ENCODE measurements around the gene CCDC141.

Gene CCDC141

GRCh38 chr2:178827739-178828485 is 222.0 kb downstream of the CCDC141 start:
- DNase-seq (ENCODE audit: low read depth in 2 of 2): no peak

- no peak for DNase-seq (ENCODE audit: low read depth in 2 of 2)
Measured at GRCh38 chr2:178827111-178827510, 222.8 kb downstream of the CCDC141 start.

DNA sequence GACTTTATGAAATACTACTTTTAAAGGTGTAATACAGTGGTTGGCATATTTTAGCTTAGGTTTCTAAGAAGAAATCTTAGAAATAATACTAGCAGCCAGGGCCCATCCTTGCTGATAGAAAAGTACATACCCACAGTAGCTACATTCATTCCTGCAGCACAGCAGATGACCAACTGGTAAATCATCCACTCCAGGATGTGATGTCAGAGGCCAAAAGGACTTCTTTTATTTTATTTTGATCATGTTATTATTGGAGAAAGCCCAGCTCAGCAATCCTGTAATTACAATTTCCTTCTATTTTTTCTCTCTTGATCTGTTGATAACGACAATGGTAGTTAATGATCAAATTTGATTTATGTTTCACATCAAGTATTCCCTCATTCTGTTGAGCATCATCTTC is 224.8 kb downstream of the CCDC141 start:
- DNase-seq (ENCODE audit: low read depth in 2 of 2): no peak

DNA sequence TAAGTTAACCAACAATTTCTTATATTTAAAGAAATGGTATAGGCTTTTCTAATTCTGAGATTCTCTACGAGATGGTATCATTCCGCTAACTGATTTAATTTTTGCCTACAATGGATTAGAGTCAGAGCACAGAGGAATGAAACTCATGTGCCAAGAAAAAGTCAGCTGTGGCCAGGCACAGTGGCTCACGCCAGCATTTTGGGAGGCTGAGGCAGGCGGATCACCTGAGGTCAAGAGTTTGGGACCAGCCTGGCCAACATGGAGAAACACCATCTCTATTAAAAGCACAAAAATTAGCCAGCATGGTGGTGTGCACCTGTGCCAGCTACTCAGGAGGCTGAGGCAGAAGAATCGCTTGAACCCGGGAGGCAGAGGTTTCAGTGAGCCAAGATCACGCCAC is 225.8 kb downstream of the CCDC141 start:
- no peak for DNase-seq (ENCODE audit: low read depth in 2 of 2)

DNA sequence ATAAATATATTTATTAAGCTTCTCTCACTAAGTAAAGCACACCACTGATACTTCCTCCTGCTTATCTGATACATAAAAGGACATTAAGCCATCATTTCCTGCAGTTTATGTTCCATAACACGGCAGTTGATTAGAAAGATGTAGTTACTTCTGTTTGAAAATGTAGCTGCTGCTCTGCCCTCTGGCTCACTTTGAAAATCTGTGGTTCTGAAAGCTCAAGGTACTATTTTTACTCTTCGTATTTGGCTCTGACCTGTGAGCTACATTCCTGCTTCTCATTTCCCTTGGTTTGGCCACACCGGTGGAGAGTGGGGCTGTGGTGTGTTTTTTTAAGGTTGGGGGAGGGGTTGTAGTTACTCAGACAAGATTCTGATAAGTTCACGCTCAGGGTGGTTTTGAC is 229.9 kb downstream of the CCDC141 start:
- no peak for DNase-seq (ENCODE audit: low read depth in 2 of 2)

DNA sequence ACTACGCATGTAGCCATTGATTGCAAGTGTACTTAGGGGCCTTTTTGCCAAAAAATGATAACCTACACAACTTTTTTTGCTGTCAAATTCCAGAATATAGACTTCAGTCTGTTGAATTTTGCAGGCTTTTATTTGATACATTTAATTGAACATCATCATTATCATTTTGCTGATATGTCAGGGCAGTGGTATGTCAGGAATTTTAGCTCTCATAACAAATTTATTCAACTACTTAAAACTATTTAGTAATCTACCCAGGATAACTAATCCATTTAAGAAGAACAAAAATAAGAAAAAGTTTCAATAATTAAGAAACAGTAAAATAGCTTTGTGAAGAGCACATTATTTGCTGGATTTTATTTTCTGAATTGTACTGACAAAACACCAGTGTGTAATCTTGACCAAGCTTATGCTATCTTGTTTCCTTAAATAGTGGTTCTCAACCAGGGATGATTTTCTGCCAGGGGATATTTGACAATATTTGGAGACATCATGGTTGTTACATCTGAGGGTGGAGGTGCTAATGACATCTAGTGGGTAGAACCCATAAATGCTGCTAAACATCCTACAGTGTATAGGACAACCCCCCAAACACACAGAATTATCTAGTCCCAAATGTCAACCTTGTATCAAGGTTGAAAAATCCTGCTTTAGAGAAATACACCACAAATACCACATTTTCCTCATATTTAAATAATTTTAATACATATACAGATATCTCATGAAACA is 230.6 kb downstream of the CCDC141 start:
- DNase-seq (ENCODE audit: low read depth in 2 of 2): no peak

- DNase-seq (ENCODE audit: low read depth in 2 of 2): no peak
Measured at GRCh38 chr2:178811901-178812300, 238.0 kb downstream of the CCDC141 start.

DNA sequence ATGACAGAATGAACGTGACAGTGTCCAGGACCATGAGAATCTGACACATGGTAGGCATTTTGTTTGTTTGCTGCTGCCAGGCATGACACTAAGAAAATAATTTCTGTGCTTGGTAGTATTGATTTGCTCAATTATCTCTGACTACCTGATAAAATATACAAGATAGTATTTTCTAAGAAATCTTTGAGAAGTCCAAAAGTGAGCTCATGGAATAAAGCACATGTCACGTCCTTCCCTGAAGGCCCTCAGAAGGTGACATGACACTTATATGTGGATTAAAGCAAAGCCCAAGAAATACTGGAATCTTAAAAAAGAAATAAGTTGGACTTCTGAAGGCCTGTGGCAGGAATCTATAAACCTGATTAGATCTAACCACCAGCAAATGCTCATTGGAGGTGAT is 238.9 kb downstream of the CCDC141 start:
- DNase-seq (ENCODE audit: low read depth in 2 of 2): no peak

GRCh38 chr2:178810422-178810821 is 239.5 kb downstream of the CCDC141 start:
- DNase-seq (ENCODE audit: low read depth in 2 of 2): no peak

GRCh38 chr2:178807227-178808008 is 242.5 kb downstream of the CCDC141 start, which contains the start of gene TTN:
TSS of gene TTN (minus strand) at chr2:178807423. CDS start at chr2:178804642, 2,781 bp downstream.
- no peak for DNase-seq (ENCODE audit: low read depth in 2 of 2)

- DNase-seq (ENCODE audit: low read depth in 2 of 2): no peak
Measured at GRCh38 chr2:178806543-178806942, 243.4 kb downstream of the CCDC141 start.

DNA sequence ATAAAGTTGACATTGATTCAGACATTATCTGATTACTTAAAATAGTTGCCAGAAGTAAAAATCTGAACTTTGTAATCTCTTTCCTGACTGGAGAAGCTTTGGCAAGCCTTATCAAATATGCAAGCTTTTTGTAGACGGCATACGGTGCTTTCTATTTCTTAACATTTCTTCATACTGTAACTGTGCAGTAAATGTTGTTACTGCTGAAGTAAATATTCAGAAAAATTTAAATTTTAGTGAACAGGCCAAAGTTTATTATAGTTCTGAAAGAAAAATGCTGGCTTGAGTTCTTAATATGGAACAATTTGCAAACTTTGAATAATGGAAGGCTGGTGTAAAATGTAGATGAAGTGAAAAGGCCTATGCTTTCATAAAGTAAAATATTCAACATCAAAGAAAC is 244.5 kb downstream of the CCDC141 start:
- DNase-seq (ENCODE audit: low read depth in 2 of 2): no peak

DNA sequence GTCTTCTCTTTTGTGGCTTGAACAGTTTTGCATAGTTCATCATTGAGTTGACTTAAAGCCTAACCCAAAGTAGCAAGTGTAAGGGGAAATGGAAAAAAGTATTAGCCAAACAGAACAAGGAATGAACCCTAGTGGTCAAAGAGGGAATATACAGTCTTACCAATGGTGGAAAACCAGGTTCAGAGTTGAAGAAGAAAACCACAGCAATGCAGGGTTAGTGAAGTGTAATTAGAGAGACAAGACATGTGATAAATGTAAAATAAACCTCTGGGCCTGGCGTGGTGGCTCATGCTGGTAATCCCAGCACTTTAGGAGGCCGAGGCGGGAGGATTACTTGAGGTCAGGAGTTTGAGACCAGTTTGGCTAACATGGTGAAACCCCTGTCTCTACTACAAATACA is 245.1 kb downstream of the CCDC141 start:
- no peak for DNase-seq (ENCODE audit: low read depth in 2 of 2)

DNA sequence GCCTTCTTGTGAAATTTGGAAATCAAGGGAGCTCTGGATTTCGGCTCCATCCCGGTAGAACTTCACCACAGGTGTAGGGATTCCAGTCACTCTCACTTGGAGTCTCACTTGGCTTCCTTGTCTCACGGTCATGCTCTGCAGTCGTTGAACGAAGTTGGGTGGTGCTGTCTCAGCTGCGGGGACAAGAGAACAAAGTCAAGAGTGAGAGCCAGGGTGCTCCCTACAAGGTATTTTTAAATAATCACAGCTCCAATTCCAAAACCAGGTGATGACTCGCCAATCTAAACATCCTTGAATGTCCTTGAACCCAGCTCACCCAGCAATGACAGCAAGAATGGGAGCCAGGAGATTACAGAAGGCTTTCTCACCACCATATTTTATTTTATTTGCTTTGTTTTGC is 249.4 kb downstream of the CCDC141 start:
- DNase-seq (ENCODE audit: low read depth in 2 of 2): no peak

GRCh38 chr2:178799305-178799704 is 250.6 kb downstream of the CCDC141 start:
- no peak for DNase-seq (ENCODE audit: low read depth in 2 of 2)

- no peak for DNase-seq (ENCODE audit: low read depth in 2 of 2)
Measured at GRCh38 chr2:178796079-178796677, 253.8 kb downstream of the CCDC141 start.

GRCh38 chr2:178787934-178788333 is 262.0 kb downstream of the CCDC141 start:
- no peak for DNase-seq (ENCODE audit: low read depth in 2 of 2)

- DNase-seq (ENCODE audit: low read depth in 2 of 2): no peak
Measured at GRCh38 chr2:178787155-178787554, 262.8 kb downstream of the CCDC141 start.

DNA sequence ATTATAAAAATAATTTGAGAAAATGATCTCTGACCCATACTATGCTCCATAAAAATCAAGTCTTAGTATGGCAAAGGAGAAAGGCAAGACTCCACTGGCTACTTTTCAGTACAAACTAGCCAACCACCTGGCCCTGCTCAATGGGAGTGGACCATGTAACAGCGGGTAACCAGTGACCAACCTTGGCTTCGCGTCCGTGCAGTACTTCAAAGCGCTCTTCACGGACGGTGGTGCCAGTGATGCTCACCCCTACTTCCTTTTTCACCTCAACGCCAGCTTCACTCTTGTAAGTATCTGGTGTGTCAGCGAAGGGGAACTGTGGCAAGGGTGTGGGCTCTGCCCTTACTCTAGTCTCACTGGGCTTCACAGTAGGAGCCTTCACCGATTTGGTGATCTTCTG is 266.0 kb downstream of the CCDC141 start:
- DNase-seq (ENCODE audit: low read depth in 2 of 2): no peak

- DNase-seq (ENCODE audit: low read depth in 2 of 2): no peak
Measured at GRCh38 chr2:178782236-178782635, 267.7 kb downstream of the CCDC141 start.

Measured in stimulated activated CD8-positive, alpha-beta memory T cell treated with anti-CD3 and anti-CD28 coated beads, Interleukin-15, amount 100 ng/mL, for 4 hours (primary cell).